Islet of Langerhans (tissue), 1 donor: ENCODE data around the gene UTP14C.
"Not testable (repeated sequence)": the region's sequence is repeated elsewhere in the genome, so short reads cannot be mapped to it uniquely, and the experiment has no call there.

Experiments
- FAIRE-seq: peaks from one replicate; lab custom pipeline; 2011; peaks lifted over from hg19 to GRCh38; lab: Jason Lieb, UNC

Gene UTP14C

GRCh38 chr13:52002361-52002760 lies 22.1 kb upstream of the UTP14C start:
- no peak for FAIRE-seq

- no peak for FAIRE-seq
Observed at GRCh38 chr13:52003541-52003940, 20.9 kb upstream of the UTP14C start.

GRCh38 chr13:52004511-52005170 lies 19.9 kb upstream of the UTP14C start:
- FAIRE-seq = no peak

- FAIRE-seq = no peak
Observed at GRCh38 chr13:52005841-52006522, 18.5 kb upstream of the UTP14C start.

- FAIRE-seq = no peak
Observed at GRCh38 chr13:52006523-52007245, 17.8 kb upstream of the UTP14C start.

GRCh38 chr13:52009946-52010345 lies 14.5 kb upstream of the UTP14C start:
- FAIRE-seq = no peak

GRCh38 chr13:52010890-52011631 lies 13.4 kb upstream of the UTP14C start, which contains the start of gene ATP7B:
Gene ATP7B, minus strand, starts transcription at chr13:52011450. Its CDS starts 113 bp downstream, at chr13:52011337.
- no peak for FAIRE-seq

- no peak for FAIRE-seq
Observed at GRCh38 chr13:52011632-52012511, 12.6 kb upstream of the UTP14C start, which contains the start of gene ALG11. Gene ALG11, plus strand, starts transcription at chr13:52012398. Its CDS starts 21 bp downstream, at chr13:52012419.

GRCh38 chr13:52012512-52012836 lies 12.0 kb upstream of the UTP14C start:
- FAIRE-seq = no peak

GRCh38 chr13:52016296-52016695 lies 8.2 kb upstream of the UTP14C start:
- no peak for FAIRE-seq

GRCh38 chr13:52020191-52020590 lies 4.3 kb upstream of the UTP14C start:
- no peak for FAIRE-seq

- FAIRE-seq = no peak
Observed at GRCh38 chr13:52022356-52022755, 2.1 kb upstream of the UTP14C start.

- no peak for FAIRE-seq
Observed at GRCh38 chr13:52025475-52026245, 1.2 kb downstream of the UTP14C start.

- FAIRE-seq = no peak
Observed at GRCh38 chr13:52026246-52026626, 1.7 kb downstream of the UTP14C start.

GRCh38 chr13:52027832-52028231 lies 3.3 kb downstream of the UTP14C start:
- no peak for FAIRE-seq

- no peak for FAIRE-seq
Observed at GRCh38 chr13:52029569-52029968, 5.1 kb downstream of the UTP14C start.

GRCh38 chr13:52030401-52030800 lies 5.9 kb downstream of the UTP14C start:
- FAIRE-seq = not testable (repeated sequence)

- no peak for FAIRE-seq
Observed at GRCh38 chr13:52033039-52033438, 8.5 kb downstream of the UTP14C start.

GRCh38 chr13:52034616-52035226 lies 10.2 kb downstream of the UTP14C start:
- FAIRE-seq = no peak

GRCh38 chr13:52036037-52036436 lies 11.5 kb downstream of the UTP14C start:
- no peak for FAIRE-seq
